Transverse colon (tissue), 4 donors: ENCODE results near the gene TANGO6. TPM values are rescaled to one million over a fixed set of nuclear protein-coding genes. Genes with fewer than 3 reads are reported as not detected.
"Not testable (repeated sequence)": the region's sequence is repeated elsewhere in the genome, so short reads cannot be mapped to it uniquely, and the experiment has no call there.

Source experiments
- DNase-seq: peaks from one replicate; pipeline ENCODE4 v3.0.0-alpha.2; 2019
- H3K27ac ChIP-seq, 4 donors: fragments of 200-600 bp; sonication (generic); 2 replicates each; pipeline ENCODE4 v1.5.1; 2016 to 2018; ENCODE audit warnings: inconsistent platforms in 4 of 4
- H3K27me3 ChIP-seq: fragments of 200-600 bp; sonication (generic); 2 replicates; pipeline ENCODE4 v1.5.1; 2017; ENCODE audit warnings: inconsistent platforms
- H3K36me3 ChIP-seq, 4 donors: fragments of 200-600 bp; sonication (generic); 2 replicates each; pipeline ENCODE4 v1.5.1; 2017 to 2019; ENCODE audit warnings: inconsistent platforms in 4 of 4
- H3K4me1 ChIP-seq, 4 donors: fragments of 200-600 bp; sonication (generic); 2 replicates each; pipeline ENCODE4 v1.5.1; 2017 to 2020; ENCODE audit warnings: inconsistent platforms in 4 of 4
- H3K4me3 ChIP-seq, 4 donors: fragments of 200-600 bp; sonication (generic); 1 replicate in 1 of 4; 2 replicates in 3 of 4; pipeline versions ENCODE4 v1.5.1 to v1.6.1; 2017 to 2019; ENCODE audit warnings: inconsistent platforms in 4 of 4
- H3K9me3 ChIP-seq, 2 donors: fragments of 200-600 bp; sonication (generic); 2 replicates each; pipeline ENCODE4 v1.5.1; 2017 to 2019; ENCODE audit warnings: inconsistent platforms in 2 of 2
- CTCF ChIP-seq, 5 experiments: fragments of 200-600 bp in 3 of 5; fragments of 450-650 bp in 2 of 5; sonication (generic) in 3 of 5; IDR thresholded peaks; 1 replicate in 2 of 5; 2 replicates in 3 of 5; pipeline ENCODE4 v1.5.1; 2016 to 2017; ENCODE audit warnings: antibody characterized with exemption in 5 of 5, inconsistent platforms in 3 of 5, mild to moderate bottlenecking in 2 of 5, moderate library complexity in 1 of 5
- EP300 ChIP-seq: sonication (generic); formaldehyde crosslinking; IDR thresholded peaks from one replicate; pipeline ENCODE4 v1.6.1; 2017; ENCODE audit warnings: antibody characterized with exemption, low read depth
- POLR2A ChIP-seq: fragments of 450-650 bp; IDR thresholded peaks from one replicate; pipeline ENCODE4 v1.6.1; 2016; ENCODE audit warnings: antibody characterized with exemption, mild to moderate bottlenecking, moderate library complexity
- POLR2AphosphoS5 ChIP-seq, 3 donors: sonication (generic); formaldehyde crosslinking; IDR thresholded peaks; one replicate each; pipeline ENCODE4 v1.6.1; 2016; ENCODE audit warnings: antibody characterized with exemption in 3 of 3
- WGBS, 2 donors: methylation state at CpG; one replicate each; pipeline ENCODE4 v1.1.5; 2018; ENCODE audit warnings: low coverage in 1 of 2; 5-methylcytosine and 5-hydroxymethylcytosine counted together
- in situ Hi-C, 4 donors: fragments of 200-750 bp; cut with MboI; loops; one replicate each; pipeline versions ENCODE4 v1.15.0 to v1.15.1; 2017; ENCODE audit warnings: low sequenced_read_pairs in 3 of 4, low pct_ligation_motif_present in 1 of 4, low pct_unique_long_range_greater_than_20kb in 1 of 4
- intact Hi-C: fragments of 100-400 bp; cut with DNase I; formaldehyde crosslinking; loops from one replicate; pipeline ENCODE4 v1.15.1; 2023; ENCODE audit warnings: low total_unique reads
- total RNA-seq, 4 donors: library from RNA; depleted of rRNA; stranded (reverse); fragments of >200 nt; gene quantifications; one replicate each; pipeline ENCODE4 v1.1.0, GENCODE V29; 2016

Gene TANGO6
- total RNA-seq, 4 donors from 2014 or later: 10.6 to 55.4 (median 22.8) TPM

DNA sequence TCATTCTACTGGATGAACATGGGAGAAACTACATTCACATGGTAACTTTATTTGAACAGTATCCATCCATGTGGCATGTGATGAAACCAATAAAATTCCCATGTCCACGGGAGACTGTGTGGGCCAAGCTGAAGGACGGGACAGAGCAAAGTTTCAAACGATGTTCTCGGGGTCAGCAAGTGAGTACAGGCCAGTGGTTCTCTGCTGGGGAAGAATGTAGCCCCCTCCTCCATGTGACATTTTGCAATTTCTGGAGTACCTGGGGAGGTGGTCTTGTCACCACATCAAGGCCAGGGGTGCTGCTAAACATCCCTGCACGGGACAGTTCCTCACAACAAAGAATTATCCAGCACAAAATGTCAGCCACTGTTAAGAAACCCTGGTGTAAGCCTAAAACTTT is 7.4 kb upstream of the TANGO6 start:
- Histone ChIP-seq H3K27me3 (no peaks in the 10 kb centered on the region), H3K36me3 (no peaks in the 10 kb centered on the region), H3K4me1 (peaks cover 0 to 11% (median 4%) of the 10 kb centered on the region in 4 donors), H3K9me3 (no peaks in the 10 kb centered on the region), H3K27ac (no peak overlapping the region), H3K4me3 (no peak overlapping the region)
- 82 to 86% methylated on average over 2 to 5 of the region's 5 CpGs for WGBS, 2 donors
- no peak for DNase-seq
- TF ChIP-seq CTCF (IDR thresholded peaks at IDR 0.05) (no peak), POLR2AphosphoS5 (IDR thresholded peaks at IDR 0.05) (no peak), POLR2A (no peak), EP300 (no peak)
- intact Hi-C loops (no loop called here), in situ Hi-C loops (no loop called here)

GRCh38 chr16:68839831-68840230 is 3.5 kb upstream of the TANGO6 start:
- intact Hi-C loops (loop anchor here (10.0 kb wide), 1 partner anchor 265 kb away; the partner anchor contains the start of gene HAS3), in situ Hi-C loops (loop anchor here in 1 of 4 donors (10.0 kb wide), 1 partner anchor 285 kb away; no protein-coding TSS in a partner anchor)
- 44% methylated on average over 4 of the region's 4 CpGs; no CpG with 5 or more reads in 1 of the 2 donors for WGBS, 2 donors
- Histone ChIP-seq H3K36me3 (no peaks in the 10 kb centered on the region), H3K27ac (no peak overlapping the region), H3K4me3 (no peak overlapping the region), H3K27me3 (no peaks in the 10 kb centered on the region), H3K9me3 (no peaks in the 10 kb centered on the region), H3K4me1 (peaks cover 0 to 21% (median 7%) of the 10 kb centered on the region in 4 donors)
- DNase-seq: no peak
- no peak for TF ChIP-seq CTCF (IDR thresholded peaks at IDR 0.05)
- peak in 1 of 3 donors; percentile 64 for TF ChIP-seq POLR2AphosphoS5 (IDR thresholded peaks at IDR 0.05)

GRCh38 chr16:68842964-68843481 is 308 bp upstream of the TANGO6 start:
- Histone ChIP-seq H3K27ac (peak overlapping the region; percentile 80 to 89 (median 84)), H3K4me3 (peak overlapping the region; percentile 55 to 97 (median 68)), H3K4me1 (peaks cover 0 to 26% (median 11%) of the 10 kb centered on the region in 4 donors)
- not testable (repeated sequence) for H3K36me3 ChIP-seq, DNase-seq, H3K9me3 ChIP-seq, H3K27me3 ChIP-seq
- WGBS, 2 donors: 42 to 65% methylated on average over 14 to 23 of the region's 23 CpGs
- intact Hi-C loops: loop anchor here (10.0 kb wide), 1 partner anchor 262 kb away; the partner anchor contains the start of gene HAS3
- in situ Hi-C loops: loop anchor here in 1 of 4 donors (10.0 kb wide), 1 partner anchor 282 kb away; no protein-coding TSS in a partner anchor

- peaks cover 0 to 23% (median 10%) of the 10 kb centered on the region in 4 donors for H3K4me1 ChIP-seq
- DNase-seq: no peak
- no peaks in the 10 kb centered on the region for H3K27me3 ChIP-seq
- no peaks in the 10 kb centered on the region for H3K9me3 ChIP-seq
- TF ChIP-seq POLR2AphosphoS5 (IDR thresholded peaks at IDR 0.05) (no peak), EP300 (no peak), CTCF (IDR thresholded peaks at IDR 0.05) (no peak), POLR2A (no peak)
- intact Hi-C loops: loop anchor here (10.0 kb wide), 1 partner anchor 261 kb away; the partner anchor contains the start of gene HAS3
- peak overlapping the region; percentile 80 to 89 (median 84) for H3K27ac ChIP-seq
- WGBS, 2 donors: 7% methylated on average over 6 of the region's 6 CpGs; no CpG with 5 or more reads in 1 of the 2 donors
- H3K36me3 ChIP-seq: no peaks in the 10 kb centered on the region
- in situ Hi-C loops: loop anchor here in 1 of 4 donors (10.0 kb wide), 1 partner anchor 281 kb away; no protein-coding TSS in a partner anchor
- peak overlapping the region; percentile 55 to 97 (median 68) for H3K4me3 ChIP-seq
Measured at GRCh38 chr16:68844211-68844564, 857 bp downstream of the TANGO6 start.
